Measurements from ENCODE around the gene BABAM2.

GRCh38 chr2:28336982-28337627 is 446.6 kb downstream of the BABAM2 start:
- TF ChIP-seq NR3C1 (CRISPR knock-in tag; IDR thresholded peaks at IDR 0.05) (no peak), ZBTB49 (CRISPR knock-in tag; IDR thresholded peaks at IDR 0.05; ENCODE audit: borderline replicate concordance) (no peak), CTCF (IDR thresholded peaks at IDR 0.05 in 2 of 3, conservative IDR thresholded peaks at IDR 0.05 in 1 of 3; ENCODE audit: insufficient read depth in 2 of 3, low read depth in 1 of 3, low read length in 3 of 3) (no peak), CEBPG (CRISPR knock-in tag; IDR thresholded peaks at IDR 0.05) (no peak), CEBPG (tag; conservative IDR thresholded peaks at IDR 0.05 in 1 of 2, IDR thresholded peaks at IDR 0.05 in 1 of 2) (no peak), FOXJ3 (CRISPR knock-in tag; IDR thresholded peaks at IDR 0.05) (no peak), BDP1 (IDR thresholded peaks at IDR 0.05; ENCODE audit: insufficient read depth, insufficient read length) (no peak), SMAD4 (CRISPR knock-in tag; conservative IDR thresholded peaks at IDR 0.05) (no peak), POLR2AphosphoS5 (IDR thresholded peaks at IDR 0.05; ENCODE audit: control insufficient read depth, insufficient read depth, low read depth, low read length) (no peak), ZNF23 (CRISPR knock-in tag; IDR thresholded peaks at IDR 0.05) (no peak), HDAC6 (IDR thresholded peaks at IDR 0.05; ENCODE audit: low read depth, low read length) (no peak), ZNF165 (CRISPR knock-in tag; IDR thresholded peaks at IDR 0.05; ENCODE audit: borderline replicate concordance) (no peak), HNRNPH1 (optimal IDR thresholded peaks at IDR 0.05; ENCODE audit: low read depth, low read length) (no peak)
